Mesodermal cell (in vitro differentiated cells): Measurements from ENCODE around the gene GRIK3.
"Not testable (repeated sequence)": the region's sequence is repeated elsewhere in the genome, so short reads cannot be mapped to it uniquely, and the experiment has no call there.

Experiments used
- H3K27ac ChIP-seq: 2 replicates; pipeline ENCODE4 v1.7.0; 2013; ENCODE audit warnings: mild to moderate bottlenecking, low read depth, low read length, moderate library complexity; ENCODE audit not compliant: severe bottlenecking
- H3K36me3 ChIP-seq: 2 replicates; pipeline ENCODE4 v1.7.1; 2013; ENCODE audit warnings: mild to moderate bottlenecking, low read length, moderate library complexity; ENCODE audit not compliant: control insufficient read depth, insufficient read depth
- H3K4me1 ChIP-seq: one replicate; pipeline ENCODE4 v1.7.1; 2013; ENCODE audit warnings: mild to moderate bottlenecking, low read length; ENCODE audit not compliant: insufficient read depth, control insufficient read depth, poor library complexity, severe bottlenecking
- H3K4me3 ChIP-seq: 2 replicates; pipeline ENCODE4 v1.7.0; 2013; ENCODE audit warnings: low read length, control low read depth, mild to moderate bottlenecking; ENCODE audit not compliant: insufficient read depth, poor library complexity, severe bottlenecking; ENCODE audit errors: extremely low read depth
- H3K9me3 ChIP-seq: 2 replicates; pipeline ENCODE4 v1.7.1; 2013; ENCODE audit warnings: mild to moderate bottlenecking, low read length, moderate library complexity; ENCODE audit not compliant: control insufficient read depth
- WGBS, 2 experiments: methylation state at CpG; one replicate each; pipeline ENCODE4 v1.1.5; 2013; ENCODE audit warnings: missing lambda C conversion rate in 2 of 2; ENCODE audit not compliant: insufficient coverage in 2 of 2; 5-methylcytosine and 5-hydroxymethylcytosine counted together

The GRIK3 gene

GRCh38 chr1:36920801-36921405 is 113.4 kb downstream of the GRIK3 start:
- H3K9me3 ChIP-seq = no peaks in the 10 kb centered on the region
- 90 to 93% methylated on average over 3 to 4 of the region's 6 CpGs for WGBS, 2 experiments
- no peaks in the 10 kb centered on the region for H3K36me3 ChIP-seq
- no peak overlapping the region for H3K27ac ChIP-seq
- H3K4me1 ChIP-seq = no peaks in the 10 kb centered on the region
- H3K4me3 ChIP-seq = no peak overlapping the region

- WGBS, 2 experiments = 81 to 85% methylated on average over 2 of the region's 3 CpGs
- Histone ChIP-seq H3K4me3 (no peak overlapping the region), H3K9me3 (no peaks in the 10 kb centered on the region), H3K27ac (no peak overlapping the region), H3K36me3 (no peaks in the 10 kb centered on the region), H3K4me1 (no peaks in the 10 kb centered on the region)
Measured at GRCh38 chr1:36920371-36920770, 113.9 kb downstream of the GRIK3 start.

GRCh38 chr1:36919491-36920145 is 114.7 kb downstream of the GRIK3 start:
- H3K4me1 ChIP-seq = no peaks in the 10 kb centered on the region
- WGBS, 2 experiments = 88 to 92% methylated on average over 9 of the region's 9 CpGs
- H3K36me3 ChIP-seq = no peaks in the 10 kb centered on the region
- no peak overlapping the region for H3K27ac ChIP-seq
- H3K4me3 ChIP-seq = no peak overlapping the region
- H3K9me3 ChIP-seq = no peaks in the 10 kb centered on the region

- Histone ChIP-seq H3K4me1 (no peaks in the 10 kb centered on the region), H3K36me3 (no peaks in the 10 kb centered on the region), H3K27ac (no peak overlapping the region), H3K4me3 (no peak overlapping the region), H3K9me3 (no peaks in the 10 kb centered on the region)
- 91 to 93% methylated on average over 2 of the region's 4 CpGs for WGBS, 2 experiments
Measured at GRCh38 chr1:36918604-36919003, 115.7 kb downstream of the GRIK3 start.

GRCh38 chr1:36916542-36916941 is 117.8 kb downstream of the GRIK3 start:
- H3K4me3 ChIP-seq, H3K9me3 ChIP-seq, H3K27ac ChIP-seq, H3K4me1 ChIP-seq, H3K36me3 ChIP-seq: not testable (repeated sequence)
- 75 to 96% methylated on average over 3 of the region's 3 CpGs for WGBS, 2 experiments

GRCh38 chr1:36913484-36914060 is 120.7 kb downstream of the GRIK3 start:
- no peaks in the 10 kb centered on the region for H3K4me1 ChIP-seq
- no peak overlapping the region for H3K4me3 ChIP-seq
- H3K27ac ChIP-seq = no peak overlapping the region
- 23 to 49% methylated on average over 3 to 4 of the region's 4 CpGs for WGBS, 2 experiments
- no peaks in the 10 kb centered on the region for H3K9me3 ChIP-seq
- no peaks in the 10 kb centered on the region for H3K36me3 ChIP-seq

GRCh38 chr1:36913016-36913415 is 121.3 kb downstream of the GRIK3 start:
- Histone ChIP-seq H3K36me3 (no peaks in the 10 kb centered on the region), H3K27ac (no peak overlapping the region), H3K4me1 (no peaks in the 10 kb centered on the region), H3K9me3 (no peaks in the 10 kb centered on the region), H3K4me3 (no peak overlapping the region)
- WGBS, 2 experiments = 80 to 97% methylated on average over 3 of the region's 5 CpGs

GRCh38 chr1:36912365-36912865 is 121.9 kb downstream of the GRIK3 start:
- no peaks in the 10 kb centered on the region for H3K9me3 ChIP-seq
- H3K36me3 ChIP-seq = no peaks in the 10 kb centered on the region
- WGBS, 2 experiments = 65 to 80% methylated on average over 5 to 6 of the region's 7 CpGs
- no peak overlapping the region for H3K27ac ChIP-seq
- H3K4me1 ChIP-seq = no peaks in the 10 kb centered on the region
- H3K4me3 ChIP-seq = no peak overlapping the region

- Histone ChIP-seq H3K27ac (no peak overlapping the region), H3K4me3 (no peak overlapping the region), H3K9me3 (no peaks in the 10 kb centered on the region), H3K36me3 (no peaks in the 10 kb centered on the region), H3K4me1 (no peaks in the 10 kb centered on the region)
- 87 to 88% methylated on average over 17 to 20 of the region's 21 CpGs for WGBS, 2 experiments
Measured at GRCh38 chr1:36911561-36912364, 122.6 kb downstream of the GRIK3 start.

GRCh38 chr1:36910886-36911540 is 123.3 kb downstream of the GRIK3 start:
- Histone ChIP-seq H3K4me3 (no peak overlapping the region), H3K4me1 (no peaks in the 10 kb centered on the region), H3K9me3 (no peaks in the 10 kb centered on the region), H3K36me3 (no peaks in the 10 kb centered on the region), H3K27ac (no peak overlapping the region)
- WGBS, 2 experiments = 72 to 86% methylated on average over 9 of the region's 9 CpGs
